ENCODE data around the gene METTL8.

METTL8 gene

DNA sequence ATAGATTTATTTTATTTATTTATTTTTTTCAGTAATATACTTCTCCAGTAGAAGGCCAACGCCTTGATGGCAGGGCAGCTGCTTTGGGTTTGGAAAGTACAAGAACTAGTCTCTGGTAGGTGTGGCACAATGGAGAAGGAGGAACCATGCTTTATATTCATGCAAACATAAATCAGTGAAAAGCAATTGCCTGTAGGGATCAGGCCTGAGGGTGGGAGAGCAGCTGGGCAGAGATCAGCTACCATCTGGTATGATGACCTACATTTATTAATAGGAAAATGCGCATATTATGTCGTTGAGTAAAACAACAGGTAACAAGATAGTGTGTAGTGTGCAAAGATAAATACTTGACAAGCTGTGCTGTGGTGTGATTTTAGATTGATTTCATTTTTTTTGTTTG lies 152.7 kb downstream of the METTL8 start:
- DNase-seq, result peak; percentile 70
- Histone ChIP-seq H3K9me3 (ENCODE audit: severe bottlenecking) (peaks cover 3% of the 10 kb centered on the region), H3K27ac (peak overlapping the region; percentile 81), H3K36me3 (no peaks in the 10 kb centered on the region), H3K27me3 (ENCODE audit: insufficient read depth, low read depth, severe bottlenecking) (no peaks in the 10 kb centered on the region), H3K4me3 (ENCODE audit: low read depth, low read length) (no peak overlapping the region)
- TF ChIP-seq, protein P1, sequence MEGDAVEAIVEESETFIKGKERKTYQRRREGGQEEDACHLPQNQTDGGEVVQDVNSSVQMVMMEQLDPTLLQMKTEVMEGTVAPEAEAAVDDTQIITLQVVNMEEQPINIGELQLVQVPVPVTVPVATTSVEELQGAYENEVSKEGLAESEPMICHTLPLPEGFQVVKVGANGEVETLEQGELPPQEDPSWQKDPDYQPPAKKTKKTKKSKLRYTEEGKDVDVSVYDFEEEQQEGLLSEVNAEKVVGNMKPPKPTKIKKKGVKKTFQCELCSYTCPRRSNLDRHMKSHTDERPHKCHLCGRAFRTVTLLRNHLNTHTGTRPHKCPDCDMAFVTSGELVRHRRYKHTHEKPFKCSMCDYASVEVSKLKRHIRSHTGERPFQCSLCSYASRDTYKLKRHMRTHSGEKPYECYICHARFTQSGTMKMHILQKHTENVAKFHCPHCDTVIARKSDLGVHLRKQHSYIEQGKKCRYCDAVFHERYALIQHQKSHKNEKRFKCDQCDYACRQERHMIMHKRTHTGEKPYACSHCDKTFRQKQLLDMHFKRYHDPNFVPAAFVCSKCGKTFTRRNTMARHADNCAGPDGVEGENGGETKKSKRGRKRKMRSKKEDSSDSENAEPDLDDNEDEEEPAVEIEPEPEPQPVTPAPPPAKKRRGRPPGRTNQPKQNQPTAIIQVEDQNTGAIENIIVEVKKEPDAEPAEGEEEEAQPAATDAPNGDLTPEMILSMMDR (IDR thresholded peaks at IDR 0.05; ENCODE audit: low read depth, low read length), result no peak

DNA sequence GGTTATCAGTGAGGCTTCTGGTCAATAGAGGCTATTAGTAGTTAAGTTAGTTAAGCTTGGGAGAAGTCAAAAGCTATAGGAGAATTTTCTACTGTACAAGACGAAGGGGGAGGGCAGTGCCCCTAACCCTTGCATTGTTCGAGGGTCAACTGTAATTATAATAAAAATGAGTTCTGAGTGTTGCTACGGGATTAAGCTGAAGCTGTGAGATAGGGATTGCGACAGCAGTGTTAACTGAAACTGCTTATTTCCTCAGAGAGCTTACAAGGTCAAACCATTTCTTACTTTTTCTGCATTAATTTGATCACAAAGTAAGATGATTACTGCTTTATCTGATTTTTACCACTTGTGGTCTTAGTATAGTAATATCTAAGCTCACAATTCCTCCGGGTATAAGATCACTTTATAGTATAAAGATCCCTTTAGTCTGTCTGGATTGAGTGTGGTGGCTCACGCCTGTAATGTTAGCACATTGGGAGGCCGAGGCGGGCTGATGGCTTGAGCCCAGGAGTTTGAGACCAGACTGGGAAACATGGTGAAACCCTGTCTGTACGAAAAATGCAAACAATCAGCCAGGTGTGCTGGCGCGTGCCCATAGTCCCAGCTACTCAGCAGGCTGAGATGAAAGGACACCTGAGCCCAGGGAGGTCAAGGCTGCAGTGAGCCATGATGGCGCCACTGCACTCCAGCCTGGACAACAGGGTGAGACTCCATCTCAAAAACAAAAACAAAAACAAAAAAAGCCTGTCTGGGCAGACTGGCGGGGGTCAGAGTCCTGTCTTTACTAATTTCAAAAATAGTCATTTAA lies 153.6 kb downstream of the METTL8 start:
- Histone ChIP-seq H3K36me3 (no peaks in the 10 kb centered on the region), H3K4me3 (ENCODE audit: low read depth, low read length) (no peak overlapping the region; the same call in none of the 2 replicates), H3K27ac (peak overlapping the region; percentile 81), H3K27me3 (ENCODE audit: insufficient read depth, low read depth, severe bottlenecking) (no peaks in the 10 kb centered on the region), H3K9me3 (ENCODE audit: severe bottlenecking) (peaks cover 3% of the 10 kb centered on the region)
- TF ChIP-seq, protein P1 (IDR thresholded peaks at IDR 0.05; ENCODE audit: low read depth, low read length), result no peak
- peak; percentile 23 for DNase-seq

GRCh38 chr2:171274757-171275156 lies 159.0 kb downstream of the METTL8 start:
- TF ChIP-seq, protein P1 (IDR thresholded peaks at IDR 0.05; ENCODE audit: low read depth, low read length), result 0 out of 2 replicates have a peak, but pooled peaks have one; percentile 29
- Histone ChIP-seq H3K27me3 (ENCODE audit: insufficient read depth, low read depth, severe bottlenecking) (no peaks in the 10 kb centered on the region), H3K27ac (no peak overlapping the region), H3K9me3 (ENCODE audit: severe bottlenecking) (no peaks in the 10 kb centered on the region), H3K36me3 (no peaks in the 10 kb centered on the region), H3K4me3 (ENCODE audit: low read depth, low read length) (no peak overlapping the region)
- no peak for DNase-seq

- TF ChIP-seq, protein P1 (IDR thresholded peaks at IDR 0.05; ENCODE audit: low read depth, low read length), result no peak
- Histone ChIP-seq H3K27me3 (ENCODE audit: insufficient read depth, low read depth, severe bottlenecking) (no peaks in the 10 kb centered on the region), H3K36me3 (no peaks in the 10 kb centered on the region), H3K9me3 (ENCODE audit: severe bottlenecking) (no peaks in the 10 kb centered on the region), H3K27ac (no peak overlapping the region), H3K4me3 (ENCODE audit: low read depth, low read length) (no peak overlapping the region)
- no peak for DNase-seq
These were observed 161.8 kb downstream of the METTL8 start for GRCh38 chr2:171271971-171272436.

DNA sequence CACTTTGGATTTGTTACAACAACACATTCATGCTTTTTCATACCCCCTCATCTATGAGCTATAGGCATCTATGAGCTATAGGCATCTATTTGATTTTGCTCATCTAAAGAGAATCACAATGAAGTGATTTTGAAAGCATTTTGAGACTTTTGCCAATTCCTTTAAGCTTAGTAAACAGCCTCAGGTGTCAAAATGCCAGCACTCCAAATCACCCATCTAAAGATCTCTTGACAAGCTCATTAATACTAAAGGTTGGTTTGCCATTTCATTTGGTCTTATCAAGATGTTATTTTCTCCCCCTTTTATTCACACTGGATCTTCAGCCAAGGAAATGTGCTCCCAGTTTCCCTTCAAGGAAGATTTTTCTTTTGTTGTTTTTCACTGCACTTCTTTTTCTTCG lies 162.4 kb downstream of the METTL8 start:
- H3K27me3 ChIP-seq (ENCODE audit: insufficient read depth, low read depth, severe bottlenecking), result no peaks in the 10 kb centered on the region
- no peak overlapping the region for H3K4me3 ChIP-seq (ENCODE audit: low read depth, low read length)
- H3K9me3 ChIP-seq (ENCODE audit: severe bottlenecking), result no peaks in the 10 kb centered on the region
- TF ChIP-seq, protein P1 (IDR thresholded peaks at IDR 0.05; ENCODE audit: low read depth, low read length), result no peak
- no peak for DNase-seq
- no peaks in the 10 kb centered on the region for H3K36me3 ChIP-seq
- no peak overlapping the region for H3K27ac ChIP-seq

Data from WERI-Rb-1 (cell line).